Adrenal gland (tissue), 12 donors: Measurements from ENCODE around the gene CLDN15. TPM values are rescaled to one million over a fixed set of nuclear protein-coding genes. Genes with fewer than 3 reads are reported as not detected.

Experiments used
- DNase-seq, 7 donors: peaks; one replicate each; pipeline ENCODE4 v3.0.0-alpha.2; 2019 to 2020
- H3K27ac ChIP-seq, 5 donors: fragments of 200-600 bp; sonication (generic) in 4 of 5; 1 replicate in 3 of 5; 2 replicates in 2 of 5; pipeline versions ENCODE4 v1.5.1 to v1.8.0; 2016 to 2020; ENCODE audit warnings: mild to moderate bottlenecking in 1 of 5
- H3K27me3 ChIP-seq: fragments of 200-600 bp; 2 replicates; pipeline ENCODE4 v1.8.0; 2021
- H3K36me3 ChIP-seq, 2 donors: fragments of 200-600 bp; replicated peaks in 1 of 2; 1 replicate in 1 of 2; 2 replicates in 1 of 2; pipeline versions ENCODE4 v1.5.1 to v1.8.0; 2018 to 2022
- H3K4me1 ChIP-seq, 2 donors: fragments of 200-600 bp; replicated peaks in 1 of 2; 1 replicate in 1 of 2; 2 replicates in 1 of 2; pipeline versions ENCODE4 v1.5.1 to v1.8.0; 2018 to 2021
- H3K4me3 ChIP-seq, 4 donors: fragments of 200-600 bp; sonication (generic) in 3 of 4; one replicate each; pipeline ENCODE4 v1.5.1; 2016 to 2018
- H3K9me3 ChIP-seq, 3 donors: fragments of 200-600 bp; sonication (generic) in 1 of 3; replicated peaks in 1 of 3; 1 replicate in 2 of 3; 2 replicates in 1 of 3; pipeline versions ENCODE4 v1.5.1 to v1.8.0; 2016 to 2021
- POLR2A ChIP-seq, 2 donors: fragments of 450-650 bp; IDR thresholded peaks; one replicate each; pipeline ENCODE4 v1.6.1; 2017; ENCODE audit warnings: antibody characterized with exemption in 2 of 2, mild to moderate bottlenecking in 2 of 2, moderate library complexity in 1 of 2
- WGBS, 4 donors: extraction: QIAGEN DNeasy Blood & Tissue Kit in 2 of 4; methylation state at CpG; one replicate each; pipeline versions ENCODE4 v1.1.5 to v1.1.7; 2013 to 2017; 5-methylcytosine and 5-hydroxymethylcytosine counted together
- intact Hi-C, 2 donors: fragments of 100-400 bp; cut with DNase I; formaldehyde crosslinking; loops; one replicate each; pipeline versions ENCODE4 v1.14.1 to v1.15.0; 2022 to 2023
- polyA plus RNA-seq, 3 donors: library from polyadenylated mRNA; stranded (reverse); fragments of 200-250 nt in 2 of 3; fragments of 350-450 nt in 1 of 3; fragmentation: Illumina TruSeq in 1 of 3; extraction: RNeasy Lipid Tissue Mini Kit (QIAGEN cat#74804) in 1 of 3; gene quantifications; one replicate each; pipeline ENCODE4 v1.2.3, GENCODE V29; 2013 to 2014
- small RNA-seq, 2 donors: library from RNA; depleted of rRNA; stranded (forward); fragments of <200 nt; gene quantifications; one replicate each; pipeline ENCODE3, GENCODE V24; 2016
- total RNA-seq, 9 donors: library from RNA; depleted of rRNA in 4 of 9; stranded (reverse); fragments of >200 nt in 4 of 9; fragments of 120-200 nt in 1 of 9; fragmentation: NEBNext Ultra II Directional in 1 of 9; extraction: Animal tissue kit (Norgen Biotek cat#: 25700) in 1 of 9; gene quantifications; one replicate each; pipeline versions ENCODE4 v1.1.0 to v1.2.4, GENCODE V29; 2013 to 2023
- TF ChIP-seq, protein P1 (sequence below), 6 experiments: fragments of 450-650 bp in 4 of 6; fragments of 200-600 bp in 2 of 6; sonication (generic) in 1 of 6; IDR thresholded peaks; 1 replicate in 5 of 6; 2 replicates in 1 of 6; pipeline versions ENCODE4 v1.5.1 to v1.8.0; 2016 to 2021; ENCODE audit warnings: antibody characterized with exemption in 6 of 6, mild to moderate bottlenecking in 2 of 6, moderate library complexity in 1 of 6
- donor health status: healthy with polysubstance abuse.
- donor health status: Bipolar disorder and iron deficiency.
- donor health status: DM: yes; HTN: yes; CAD: no.
- donor health status: DM: no; HTN: no; CAD: no.
- donor health status: DM: no; HTN: no; CAD: no.
- donor health status: DM: yes; HTN: yes; CAD: no.

CLDN15 gene
- total and polyA plus RNA-seq, 12 donors: 0.70 to 10.9 (median 4.1) TPM

DNA sequence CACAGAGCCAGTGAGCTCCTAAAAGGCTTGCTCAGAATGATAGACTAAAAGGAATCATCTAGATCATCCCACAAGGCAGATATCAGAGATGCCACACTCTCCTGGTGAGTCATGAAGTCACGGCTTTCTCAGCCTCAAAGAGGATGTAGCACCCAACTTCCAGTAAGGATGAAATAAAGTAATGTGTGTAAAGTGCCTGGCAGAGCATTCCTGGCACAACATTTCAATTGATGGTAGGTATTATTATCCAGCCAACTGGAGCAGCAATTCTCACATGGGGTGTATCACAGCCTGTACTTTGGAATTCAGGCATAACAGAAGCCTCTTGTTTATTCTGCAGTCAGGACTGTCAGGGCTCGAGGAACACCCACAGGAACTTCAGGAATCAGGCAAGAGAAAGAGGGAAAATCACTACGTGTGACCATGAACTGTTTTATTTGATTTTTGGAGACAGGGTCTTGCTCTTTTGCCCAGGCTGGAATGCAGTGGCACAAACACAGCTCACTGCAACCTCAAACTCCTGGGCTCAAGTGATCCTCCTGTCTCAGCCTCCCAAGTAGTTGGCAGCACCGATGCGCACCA is 52.3 kb downstream of the CLDN15 start:
- 37 to 54% (median 51%) methylated on average over 5 of the region's 5 CpGs for WGBS, 4 donors
- TF ChIP-seq, protein P1, sequence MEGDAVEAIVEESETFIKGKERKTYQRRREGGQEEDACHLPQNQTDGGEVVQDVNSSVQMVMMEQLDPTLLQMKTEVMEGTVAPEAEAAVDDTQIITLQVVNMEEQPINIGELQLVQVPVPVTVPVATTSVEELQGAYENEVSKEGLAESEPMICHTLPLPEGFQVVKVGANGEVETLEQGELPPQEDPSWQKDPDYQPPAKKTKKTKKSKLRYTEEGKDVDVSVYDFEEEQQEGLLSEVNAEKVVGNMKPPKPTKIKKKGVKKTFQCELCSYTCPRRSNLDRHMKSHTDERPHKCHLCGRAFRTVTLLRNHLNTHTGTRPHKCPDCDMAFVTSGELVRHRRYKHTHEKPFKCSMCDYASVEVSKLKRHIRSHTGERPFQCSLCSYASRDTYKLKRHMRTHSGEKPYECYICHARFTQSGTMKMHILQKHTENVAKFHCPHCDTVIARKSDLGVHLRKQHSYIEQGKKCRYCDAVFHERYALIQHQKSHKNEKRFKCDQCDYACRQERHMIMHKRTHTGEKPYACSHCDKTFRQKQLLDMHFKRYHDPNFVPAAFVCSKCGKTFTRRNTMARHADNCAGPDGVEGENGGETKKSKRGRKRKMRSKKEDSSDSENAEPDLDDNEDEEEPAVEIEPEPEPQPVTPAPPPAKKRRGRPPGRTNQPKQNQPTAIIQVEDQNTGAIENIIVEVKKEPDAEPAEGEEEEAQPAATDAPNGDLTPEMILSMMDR (IDR thresholded peaks at IDR 0.05): no peak
- TF ChIP-seq POLR2A (IDR thresholded peaks at IDR 0.05): no peak
- H3K27me3 ChIP-seq: peaks cover 20% of the 10 kb centered on the region

More for the DNA sequence above, 52.3 kb downstream of the CLDN15 start:
- Histone ChIP-seq H3K4me3 (no peak overlapping the region), H3K36me3 (no peaks in the 10 kb centered on the region), H3K4me1 (no peaks in the 10 kb centered on the region), H3K9me3 (no peaks in the 10 kb centered on the region), H3K27ac (no peak overlapping the region)
- intact Hi-C loops: no loop called here
- DNase-seq: no peak

Small RNA genes lying within 50 kb of the gene (small RNA-seq; reads per million reads assigned to genes)
- gene RNU6-1104P: 0 to 0.12 reads per million in 2 donors

Other genes starting within 250 kb of the CLDN15 start
- gene MUC17, start 217.7 kb downstream of the CLDN15 start, total RNA-seq: not detected
- not detected for gene MUC17, start 217.7 kb downstream of the CLDN15 start, polyA plus RNA-seq
- 10 to 100 TPM; 10.6 to 57.3 (median 29.5) TPM for gene TRIM56, start 152.3 kb downstream of the CLDN15 start, total RNA-seq
- 10 to 100 TPM in 2 of 3 donors, 1 to 10 TPM in 1; 8.3 to 24.1 (median 16.3) TPM for gene TRIM56, start 152.3 kb downstream of the CLDN15 start, polyA plus RNA-seq
- 100 to 1,000 TPM in 1 of 9 donors, 10 to 100 TPM in 6, 1 to 10 TPM in 2; 4.8 to 118 (median 18.8) TPM for gene SERPINE1, start 110.7 kb downstream of the CLDN15 start, total RNA-seq
- gene SERPINE1, start 110.7 kb downstream of the CLDN15 start, polyA plus RNA-seq: 10 to 100 TPM in 2 of 3 donors, 1 to 10 TPM in 1; 9.1 to 23.1 (median 23.0) TPM
- 100 to 1,000 TPM in 1 of 9 donors, 10 to 100 TPM in 8; 26.9 to 190 (median 45.8) TPM for gene AP1S1, start 83.3 kb downstream of the CLDN15 start, total RNA-seq
- 10 to 100 TPM; 20.4 to 35.4 (median 30.0) TPM for gene AP1S1, start 83.3 kb downstream of the CLDN15 start, polyA plus RNA-seq
- gene VGF, start 72.2 kb downstream of the CLDN15 start, total RNA-seq: 10 to 100 TPM in 2 of 9 donors, 1 to 10 TPM in 3, under 1 TPM in 1, not detected in 3; 0.97 to 14.3 (median 3.3) TPM
- gene VGF, start 72.2 kb downstream of the CLDN15 start, polyA plus RNA-seq: 10 to 100 TPM in 1 of 3 donors, 1 to 10 TPM in 2; 1.9 to 12.8 (median 4.6) TPM
- under 1 TPM in 1 of 9 donors, not detected in 8; 0.14 TPM for gene NAT16, start 57.5 kb downstream of the CLDN15 start, total RNA-seq
- gene NAT16, start 57.5 kb downstream of the CLDN15 start, polyA plus RNA-seq: not detected
- gene MOGAT3, start 36.8 kb downstream of the CLDN15 start, total RNA-seq: not detected
- not detected for gene MOGAT3, start 36.8 kb downstream of the CLDN15 start, polyA plus RNA-seq
- 10 to 100 TPM; 24.1 to 62.2 (median 50.8) TPM for gene PLOD3, start 20.2 kb downstream of the CLDN15 start, total RNA-seq
- 10 to 100 TPM; 35.4 to 59.8 (median 54.4) TPM for gene PLOD3, start 20.2 kb downstream of the CLDN15 start, polyA plus RNA-seq
- 100 to 1,000 TPM in 4 of 9 donors, 10 to 100 TPM in 5; 69.0 to 142 (median 95.7) TPM for gene ZNHIT1, start 19.6 kb downstream of the CLDN15 start, total RNA-seq
- gene ZNHIT1, start 19.6 kb downstream of the CLDN15 start, polyA plus RNA-seq: 100 to 1,000 TPM in 2 of 3 donors, 10 to 100 TPM in 1; 34.7 to 228 (median 177) TPM
- 100 to 1,000 TPM; 216 to 439 (median 287) TPM for gene FIS1, start 7.3 kb upstream of the CLDN15 start, total RNA-seq
- gene FIS1, start 7.3 kb upstream of the CLDN15 start, polyA plus RNA-seq: 100 to 1,000 TPM; 158 to 230 (median 168) TPM
- 10 to 100 TPM; 22.5 to 72.2 (median 34.7) TPM for gene IFT22, start 84.0 kb upstream of the CLDN15 start, total RNA-seq
- gene IFT22, start 84.0 kb upstream of the CLDN15 start, polyA plus RNA-seq: 10 to 100 TPM; 14.7 to 40.9 (median 22.5) TPM
- gene COL26A1, start 125.1 kb upstream of the CLDN15 start, total RNA-seq: 10 to 100 TPM in 2 of 9 donors, 1 to 10 TPM in 7; 1.8 to 18.8 (median 5.0) TPM
- gene COL26A1, start 125.1 kb upstream of the CLDN15 start, polyA plus RNA-seq: 10 to 100 TPM in 1 of 3 donors, 1 to 10 TPM in 1, under 1 TPM in 1; 0.64 to 15.0 (median 3.4) TPM